ENCODE results near the gene ROBO4.

ROBO4 gene

GRCh38 chr11:124930799-124931198 lies 33.1 kb upstream of the ROBO4 start:
- H3K36me3 Mint-ChIP-seq: no peaks in the 10 kb centered on the region
- no peak for DNase-seq
- CTCF ChIA-PET: no interaction called here
- H3K27ac Mint-ChIP-seq: peak overlapping the region; percentile 77
- H3K27me3 Mint-ChIP-seq: peaks cover 3% of the 10 kb centered on the region
- H3K4me1 Mint-ChIP-seq: peaks cover 24% of the 10 kb centered on the region
- no peaks in the 10 kb centered on the region for H3K9me3 Mint-ChIP-seq
- H3K4me3 Mint-ChIP-seq: peak overlapping the region; percentile 9

GRCh38 chr11:124928942-124929665 lies 31.4 kb upstream of the ROBO4 start:
- Mint-ChIP-seq H3K27ac (no peak overlapping the region), H3K4me1 (peaks cover 25% of the 10 kb centered on the region), H3K36me3 (no peaks in the 10 kb centered on the region), H3K27me3 (peaks cover 7% of the 10 kb centered on the region), H3K4me3 (no peak overlapping the region), H3K9me3 (no peaks in the 10 kb centered on the region)
- CTCF ChIA-PET: interaction anchor here (0.8 to 1.0 kb wide), 2 partner anchors 22 to 213 kb away, joined by 3 read pairs; no protein-coding TSS in a partner anchor
- no peak for DNase-seq

- Mint-ChIP-seq H3K27me3 (peaks cover 25% of the 10 kb centered on the region), H3K27ac (no peak overlapping the region), H3K4me1 (peaks cover 23% of the 10 kb centered on the region), H3K36me3 (no peaks in the 10 kb centered on the region), H3K4me3 (no peak overlapping the region), H3K9me3 (no peaks in the 10 kb centered on the region)
- DNase-seq: peak; percentile 52
- CTCF ChIA-PET: interaction anchor here (0.6 to 1.8 kb wide), 4 partner anchors 11 to 219 kb away, joined by 3 to 6 read pairs (median 3); no protein-coding TSS in a partner anchor
Measured at GRCh38 chr11:124923296-124923695, 25.6 kb upstream of the ROBO4 start.

- H3K27ac Mint-ChIP-seq: no peak overlapping the region
- DNase-seq: no peak
Measured at GRCh38 chr11:124922831-124923230, 25.2 kb upstream of the ROBO4 start.

GRCh38 chr11:124920870-124921609 lies 23.4 kb upstream of the ROBO4 start:
- no peak overlapping the region for H3K27ac Mint-ChIP-seq
- peak overlapping the region; percentile 42 for H3K4me3 Mint-ChIP-seq
- peaks cover 36% of the 10 kb centered on the region for H3K27me3 Mint-ChIP-seq
- peak; percentile 82 for DNase-seq
- H3K9me3 Mint-ChIP-seq: no peaks in the 10 kb centered on the region
- H3K4me1 Mint-ChIP-seq: peaks cover 23% of the 10 kb centered on the region
- no peaks in the 10 kb centered on the region for H3K36me3 Mint-ChIP-seq
- CTCF ChIA-PET: interaction anchor here (0.7 to 1.4 kb wide), 2 partner anchors 20 to 33 kb away, joined by 4 read pairs; no protein-coding TSS in a partner anchor

More at GRCh38 chr11:124922831-124923230, 25.2 kb upstream of the ROBO4 start:
- no peaks in the 10 kb centered on the region for H3K9me3 Mint-ChIP-seq
- H3K4me3 Mint-ChIP-seq: no peak overlapping the region
- CTCF ChIA-PET: interaction anchor here (0.6 to 1.8 kb wide), 4 partner anchors 12 to 220 kb away, joined by 3 to 6 read pairs (median 3); no protein-coding TSS in a partner anchor
- peaks cover 25% of the 10 kb centered on the region for H3K27me3 Mint-ChIP-seq
- H3K4me1 Mint-ChIP-seq: peaks cover 23% of the 10 kb centered on the region
- H3K36me3 Mint-ChIP-seq: no peaks in the 10 kb centered on the region

GRCh38 chr11:124920356-124920755 lies 22.7 kb upstream of the ROBO4 start:
- Mint-ChIP-seq H3K4me3 (no peak overlapping the region), H3K27me3 (peaks cover 40% of the 10 kb centered on the region), H3K4me1 (peaks cover 23% of the 10 kb centered on the region), H3K9me3 (no peaks in the 10 kb centered on the region), H3K36me3 (no peaks in the 10 kb centered on the region), H3K27ac (no peak overlapping the region)
- no peak for DNase-seq
- CTCF ChIA-PET: interaction anchor here (1.4 kb wide), 1 partner anchor 21 kb away, joined by 4 read pairs; no protein-coding TSS in a partner anchor

- CTCF ChIA-PET: interaction anchor here (1.4 kb wide), 1 partner anchor 21 kb away, joined by 4 read pairs; no protein-coding TSS in a partner anchor
- Mint-ChIP-seq H3K27ac (no peak overlapping the region), H3K9me3 (no peaks in the 10 kb centered on the region), H3K36me3 (no peaks in the 10 kb centered on the region), H3K27me3 (peaks cover 35% of the 10 kb centered on the region), H3K4me1 (peaks cover 23% of the 10 kb centered on the region), H3K4me3 (no peak overlapping the region)
- DNase-seq: no peak
Measured at GRCh38 chr11:124919898-124920297, 22.2 kb upstream of the ROBO4 start.

GRCh38 chr11:124918950-124919349 lies 21.3 kb upstream of the ROBO4 start, which contains the start of gene HEPN1:
Gene HEPN1 (plus strand): TSS chr11:124919250.
- no peak within 1 kb of the TSS for H3K27ac Mint-ChIP-seq
- H3K4me3 Mint-ChIP-seq: no peak within 1 kb of the TSS
- peaks cover 19% of the 10 kb centered on the region for H3K4me1 Mint-ChIP-seq
- CTCF ChIA-PET: interaction anchor here (1.1 kb wide), 1 partner anchor 9 kb away, joined by 3 read pairs; no protein-coding TSS in a partner anchor
- H3K27me3 Mint-ChIP-seq: peaks cover 34% of the 10 kb centered on the region
- DNase-seq: no peak
- no peaks in the 10 kb centered on the region for H3K36me3 Mint-ChIP-seq
- H3K9me3 Mint-ChIP-seq: no peaks in the 10 kb centered on the region

- H3K27ac Mint-ChIP-seq: no peak overlapping the region
- H3K27me3 Mint-ChIP-seq: peaks cover 38% of the 10 kb centered on the region
- peaks cover 4% of the 10 kb centered on the region for H3K4me1 Mint-ChIP-seq
- no peaks in the 10 kb centered on the region for H3K36me3 Mint-ChIP-seq
- no peak for DNase-seq
- CTCF ChIA-PET: interaction anchor here (1.1 to 1.5 kb wide), 2 partner anchors 207 to 430 kb away, joined by 3 to 6 read pairs; no protein-coding TSS in a partner anchor
- no peak overlapping the region for H3K4me3 Mint-ChIP-seq
- H3K9me3 Mint-ChIP-seq: peaks cover 7% of the 10 kb centered on the region
Measured at GRCh38 chr11:124917115-124917637, 19.5 kb upstream of the ROBO4 start.

GRCh38 chr11:124916370-124916710 lies 18.7 kb upstream of the ROBO4 start:
- peaks cover 40% of the 10 kb centered on the region for H3K27me3 Mint-ChIP-seq
- no peak overlapping the region for H3K4me3 Mint-ChIP-seq
- H3K4me1 Mint-ChIP-seq: peaks cover 4% of the 10 kb centered on the region
- CTCF ChIA-PET: interaction anchor here (1.1 to 1.5 kb wide), 2 partner anchors 208 to 431 kb away, joined by 3 to 6 read pairs; no protein-coding TSS in a partner anchor
- DNase-seq: no peak
- no peak overlapping the region for H3K27ac Mint-ChIP-seq
- H3K9me3 Mint-ChIP-seq: peaks cover 14% of the 10 kb centered on the region
- H3K36me3 Mint-ChIP-seq: no peaks in the 10 kb centered on the region

GRCh38 chr11:124915541-124916369 lies 18.1 kb upstream of the ROBO4 start:
- Mint-ChIP-seq H3K36me3 (no peaks in the 10 kb centered on the region), H3K9me3 (peaks cover 14% of the 10 kb centered on the region), H3K27me3 (peaks cover 38% of the 10 kb centered on the region), H3K4me3 (no peak overlapping the region), H3K27ac (no peak overlapping the region), H3K4me1 (peaks cover 3% of the 10 kb centered on the region)
- DNase-seq: peak; percentile 38
- CTCF ChIA-PET: interaction anchor here (1.1 kb wide), 1 partner anchor 209 kb away, joined by 6 read pairs; no protein-coding TSS in a partner anchor

GRCh38 chr11:124902616-124903015 lies 5.0 kb upstream of the ROBO4 start:
- no peaks in the 10 kb centered on the region for H3K9me3 Mint-ChIP-seq
- no peak overlapping the region for H3K27ac Mint-ChIP-seq
- peaks cover 48% of the 10 kb centered on the region for H3K27me3 Mint-ChIP-seq
- no peaks in the 10 kb centered on the region for H3K36me3 Mint-ChIP-seq
- CTCF ChIA-PET: no interaction called here
- H3K4me1 Mint-ChIP-seq: peaks cover 7% of the 10 kb centered on the region
- DNase-seq: no peak
- no peak overlapping the region for H3K4me3 Mint-ChIP-seq

- Mint-ChIP-seq H3K27ac (no peak overlapping the region), H3K9me3 (no peaks in the 10 kb centered on the region), H3K4me3 (no peak overlapping the region), H3K36me3 (no peaks in the 10 kb centered on the region), H3K4me1 (peaks cover 12% of the 10 kb centered on the region), H3K27me3 (peaks cover 51% of the 10 kb centered on the region)
- CTCF ChIA-PET: no interaction called here
- no peak for DNase-seq
Measured at GRCh38 chr11:124900464-124900863, 2.8 kb upstream of the ROBO4 start.

Measured in activated naive CD4-positive, alpha-beta T cell treated with anti-CD3 and anti-CD28 coated beads, Interleukin-2, amount 10 ng/mL, durations not matched to agents 7 days and 5 days (primary cell).